HEK293T (cell line): ENCODE results near the gene PTPRQ.

Source experiments
- ARNT ChIP-seq: fragments of 450-650 bp; IDR thresholded peaks from 2 replicates; pipeline ENCODE4 v1.6.1; 2017; ENCODE audit warnings: mild to moderate bottlenecking
- BHLHE40 ChIP-seq: fragments of 450-650 bp; IDR thresholded peaks from 2 replicates; pipeline ENCODE4 v1.6.1; 2016; ENCODE audit warnings: mild to moderate bottlenecking, moderate library complexity, borderline replicate concordance
- FOXK2 ChIP-seq: fragments of 450-650 bp; IDR thresholded peaks from 2 replicates; pipeline ENCODE4 v1.6.1; 2016; ENCODE audit warnings: mild to moderate bottlenecking
- FOXM1 ChIP-seq: fragments of 450-650 bp; IDR thresholded peaks from 2 replicates; pipeline ENCODE4 v1.6.1; 2017; ENCODE audit warnings: mild to moderate bottlenecking, borderline replicate concordance
- SUZ12 ChIP-seq: fragments of 450-650 bp; IDR thresholded peaks from 2 replicates; pipeline ENCODE4 v1.6.1; 2016; ENCODE audit warnings: mild to moderate bottlenecking

DNA sequence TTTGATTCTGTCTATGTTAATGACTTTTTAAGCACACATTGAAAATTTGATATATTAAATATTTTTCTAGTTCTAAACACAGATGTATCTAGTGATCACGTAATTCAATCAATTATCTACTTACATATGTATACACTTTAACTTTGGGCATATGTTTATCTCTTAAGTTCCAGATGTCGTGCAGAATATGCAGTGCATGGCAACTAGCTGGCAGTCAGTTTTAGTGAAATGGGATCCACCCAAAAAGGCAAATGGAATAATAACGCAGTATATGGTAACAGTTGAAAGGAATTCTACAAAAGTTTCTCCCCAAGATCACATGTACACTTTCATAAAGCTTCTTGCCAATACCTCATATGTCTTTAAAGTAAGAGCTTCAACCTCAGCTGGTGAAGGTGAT, 105.3 kb downstream of the PTPRQ start:
- TF ChIP-seq BHLHE40 (no peak), FOXM1 (no peak), FOXK2 (no peak), ARNT (no peak), SUZ12 (no peak)
